H1 (cell line): ENCODE results near the gene UCHL5. TPM values are rescaled to one million over a fixed set of nuclear protein-coding genes. Genes with fewer than 3 reads are reported as not detected.

Source experiments
- KDM5A ChIP-seq: fragments of 200-600 bp; IDR thresholded peaks from 2 replicates; pipeline ENCODE4 v1.7.1; 2012; ENCODE audit warnings: mild to moderate bottlenecking, low read length, inconsistent platforms, mixed read lengths
- polyA plus RNA-seq, 7 experiments: library from polyadenylated mRNA; depleted of rRNA in 3 of 7; stranded (reverse) in 5 of 7; unstranded in 2 of 7; fragments of >200 nt in 5 of 7; fragments of 200-250 nt in 2 of 7; gene quantifications; 1 replicate in 5 of 7; 2 replicates in 1 of 7; 4 replicates in 1 of 7; pipeline versions ENCODE4 v1.2.1 to v1.2.3, GENCODE V29; 2011 to 2013; ENCODE audit warnings: missing spikeins in 2 of 7, mixed read lengths in 2 of 7
- total RNA-seq: library from RNA; stranded (reverse); fragmentation: NEBNext Ultra II Directional; extraction: Animal tissue kit (Norgen Biotek cat#: 25700); gene quantifications from 2 replicates; pipeline ENCODE4 v1.2.1, GENCODE V29; 2021

The UCHL5 gene
- total and polyA plus RNA-seq, 2 of the 8 experiments (the other 6 are each of a cell fraction or from before 2014, with no cell fraction given) = 12.0 to 40.0 TPM

- no peak for TF ChIP-seq KDM5A
Measured at GRCh38 chr1:193060938-193061337, 1.8 kb upstream of the UCHL5 start (continued).
